ENCODE results near the gene ELMO3.

ELMO3 gene

DNA sequence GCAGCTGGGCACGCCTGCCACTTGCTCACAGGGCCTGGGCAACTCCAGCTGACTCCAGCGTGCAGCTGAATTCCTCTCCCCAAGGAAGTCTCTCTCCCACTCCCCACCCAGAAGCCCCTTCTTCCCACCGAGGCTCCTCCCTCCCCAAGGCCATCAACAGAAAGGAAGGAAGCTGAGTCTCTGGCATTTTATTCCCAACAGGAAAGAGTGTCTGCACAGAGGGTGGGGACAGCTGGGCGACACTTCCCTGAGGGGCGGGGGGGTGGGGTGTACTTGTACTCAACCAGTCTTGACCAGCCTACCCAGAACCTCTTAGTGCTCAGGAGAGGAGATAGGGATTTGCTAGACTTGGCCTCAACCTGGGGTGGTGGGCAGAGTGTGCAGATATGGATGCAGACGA, 8.9 kb upstream of the ELMO3 start, which contains the start of gene EXOC3L1:
Gene EXOC3L1, minus strand, starts transcription at position 96 of the 400 bp plus-strand sequence. CDS start 460 bp downstream, outside the sequence.
- H3K9ac ChIP-seq (ENCODE audit: low read depth in 1 of 2, low read length in 2 of 2), result no peak within 1 kb of the TSS
- H3K4me3 ChIP-seq (ENCODE audit: low read length in 2 of 2), result no peak within 1 kb of the TSS
- no peak within 1 kb of the TSS for H3K27ac ChIP-seq (ENCODE audit: low read depth in 2 of 2, low read length in 2 of 2)
- H3K36me3 ChIP-seq (ENCODE audit: control insufficient read depth in 2 of 2, insufficient read depth in 2 of 2, low read length in 2 of 2), result peaks cover 9 to 17% of the 10 kb centered on the region in 2 donors
- H3K9me3 ChIP-seq (ENCODE audit: control insufficient read depth in 2 of 2, low read length in 2 of 2), result no peaks in the 10 kb centered on the region
- H3K4me1 ChIP-seq (ENCODE audit: control insufficient read depth in 2 of 2, insufficient read depth in 2 of 2, low read length in 2 of 2), result peaks cover 34 to 35% of the 10 kb centered on the region in 2 donors
- H3K27me3 ChIP-seq (ENCODE audit: control insufficient read depth in 2 of 2, insufficient read depth in 2 of 2, low read length in 2 of 2), result peaks cover 0 to 2% of the 10 kb centered on the region in 2 donors

DNA sequence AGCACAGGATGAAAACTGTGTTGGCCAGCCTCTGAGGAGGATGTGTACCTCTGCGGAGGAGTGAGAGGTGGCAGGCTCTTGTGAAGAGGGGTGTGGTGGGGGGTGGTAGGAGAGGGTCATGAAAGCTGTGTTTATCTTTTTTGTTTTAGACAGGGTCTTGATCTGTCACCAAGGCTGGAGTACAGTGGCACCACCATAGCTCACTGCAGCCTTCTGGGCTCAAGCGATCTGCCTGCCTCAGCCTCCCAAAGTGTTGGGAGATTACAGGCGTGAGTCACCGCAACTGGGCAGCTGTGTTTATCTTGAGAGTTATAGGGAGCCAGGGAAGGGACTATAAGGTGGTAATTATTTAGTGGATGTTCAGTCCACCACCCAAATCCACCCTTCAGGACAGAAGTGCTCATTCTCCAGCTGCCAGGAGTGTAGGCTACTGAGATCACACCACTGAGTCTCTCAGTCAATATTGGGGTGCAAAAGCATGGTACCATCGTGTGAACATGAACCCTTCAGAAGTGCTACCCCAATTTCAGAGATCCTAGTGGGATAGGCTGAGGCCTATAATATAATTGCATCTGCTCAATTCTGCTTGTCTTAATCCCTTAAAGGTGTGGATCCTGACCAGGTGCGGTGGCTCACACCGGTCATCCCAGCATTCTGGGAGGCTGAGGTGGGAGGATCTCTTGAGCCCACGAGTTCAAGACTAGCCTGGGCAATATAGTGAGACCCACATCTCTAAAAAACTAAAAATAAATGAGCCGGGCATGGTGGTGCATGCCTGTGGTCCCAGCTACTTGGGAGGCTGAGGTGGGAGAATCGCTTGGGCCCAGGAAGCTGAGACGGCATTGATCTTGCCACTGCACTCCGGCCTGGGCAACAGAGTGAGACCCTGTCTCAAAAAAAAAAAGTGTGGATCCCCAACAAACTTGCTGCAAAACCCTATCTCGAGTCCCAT, 8.2 kb upstream of the ELMO3 start:
- H3K36me3 ChIP-seq (ENCODE audit: control insufficient read depth in 2 of 2, insufficient read depth in 2 of 2, low read length in 2 of 2), result peaks cover 16 to 23% of the 10 kb centered on the region in 2 donors
- H3K9ac ChIP-seq (ENCODE audit: low read depth in 1 of 2, low read length in 2 of 2), result no peak overlapping the region
- H3K4me1 ChIP-seq (ENCODE audit: control insufficient read depth in 2 of 2, insufficient read depth in 2 of 2, low read length in 2 of 2), result peaks cover 28% of the 10 kb centered on the region in 2 donors
- no peaks in the 10 kb centered on the region for H3K9me3 ChIP-seq (ENCODE audit: control insufficient read depth in 2 of 2, low read length in 2 of 2)
- no peak overlapping the region for H3K4me3 ChIP-seq (ENCODE audit: low read length in 2 of 2)
- H3K27me3 ChIP-seq (ENCODE audit: control insufficient read depth in 2 of 2, insufficient read depth in 2 of 2, low read length in 2 of 2), result peaks cover 0 to 2% of the 10 kb centered on the region in 2 donors
- no peak overlapping the region for H3K27ac ChIP-seq (ENCODE audit: low read depth in 2 of 2, low read length in 2 of 2)

DNA sequence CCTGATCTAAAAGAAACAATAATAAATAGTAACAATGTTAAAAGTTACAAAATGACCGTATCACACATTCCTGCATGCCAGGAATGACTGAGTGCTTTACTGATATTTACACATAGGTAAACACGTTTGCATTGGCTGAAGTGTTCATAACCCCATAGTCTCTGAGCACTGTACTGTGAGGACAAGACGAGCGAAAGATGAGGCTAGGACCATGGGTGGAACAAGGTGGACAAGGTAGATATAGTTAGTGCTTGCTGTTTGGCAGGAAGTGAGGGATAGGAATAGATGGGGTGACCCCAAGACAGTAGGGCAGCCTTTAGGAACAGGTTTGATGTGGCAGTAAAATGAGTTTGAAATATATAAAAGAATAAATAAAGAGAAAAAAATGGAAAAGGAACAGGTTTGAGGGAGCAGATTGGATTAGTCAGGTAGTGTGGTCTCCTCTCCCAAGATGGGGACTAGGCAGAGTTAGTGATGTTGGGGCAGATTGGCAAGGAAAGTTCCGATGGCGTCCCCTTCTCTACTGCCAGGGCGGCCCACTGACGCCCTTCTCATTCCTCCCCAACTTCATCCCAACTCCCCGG, 7.4 kb upstream of the ELMO3 start:
- peak overlapping the region; percentile 57 to 90 for H3K4me3 ChIP-seq (ENCODE audit: low read length in 2 of 2)
- H3K27ac ChIP-seq (ENCODE audit: low read depth in 2 of 2, low read length in 2 of 2), result no peak overlapping the region
- no peak overlapping the region for H3K9ac ChIP-seq (ENCODE audit: low read depth in 1 of 2, low read length in 2 of 2)
- H3K4me1 ChIP-seq (ENCODE audit: control insufficient read depth in 2 of 2, insufficient read depth in 2 of 2, low read length in 2 of 2), result peaks cover 26 to 28% of the 10 kb centered on the region in 2 donors
- peaks cover 24 to 30% of the 10 kb centered on the region in 2 donors for H3K36me3 ChIP-seq (ENCODE audit: control insufficient read depth in 2 of 2, insufficient read depth in 2 of 2, low read length in 2 of 2)
- H3K27me3 ChIP-seq (ENCODE audit: control insufficient read depth in 2 of 2, insufficient read depth in 2 of 2, low read length in 2 of 2), result no peaks in the 10 kb centered on the region
- no peaks in the 10 kb centered on the region for H3K9me3 ChIP-seq (ENCODE audit: control insufficient read depth in 2 of 2, low read length in 2 of 2)

DNA sequence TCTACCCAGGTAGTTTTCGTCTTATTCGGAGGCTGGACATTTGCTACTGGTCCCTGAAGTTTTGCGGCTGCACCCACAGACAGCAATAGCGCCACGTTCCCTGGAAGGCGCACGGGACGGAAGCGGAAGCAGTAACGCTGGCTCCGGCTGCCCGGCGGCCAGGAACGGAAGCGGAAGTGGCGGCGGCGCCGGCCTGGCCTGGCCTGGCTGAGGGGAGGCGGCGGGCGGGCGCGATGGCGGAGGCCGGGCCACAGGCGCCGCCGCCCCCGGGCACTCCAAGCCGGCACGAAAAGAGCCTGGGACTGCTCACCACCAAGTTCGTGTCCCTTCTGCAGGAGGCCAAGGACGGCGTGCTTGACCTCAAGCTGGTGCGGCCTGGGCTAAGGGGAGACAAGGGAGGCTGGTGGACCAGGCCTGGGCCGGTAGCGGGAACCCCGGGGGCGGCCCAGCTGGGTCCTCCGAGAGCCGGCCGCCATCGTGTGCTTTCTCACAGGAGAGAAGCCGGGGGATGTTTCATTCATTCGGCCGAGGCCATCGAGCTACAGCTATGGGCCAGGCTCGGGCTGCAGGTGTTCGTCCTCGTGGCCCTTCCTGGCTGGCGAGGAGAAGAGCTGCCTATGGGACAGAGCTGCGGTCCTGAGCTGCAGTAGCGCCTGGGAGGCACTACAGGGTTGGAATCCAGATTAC, 6.8 kb upstream of the ELMO3 start, which contains the start of gene E2F4:
Gene E2F4, plus strand, starts transcription at position 161 of the 687 bp plus-strand sequence. Its CDS starts 73 bp downstream, at position 234.
- Histone ChIP-seq H3K9ac (ENCODE audit: low read depth in 1 of 2, low read length in 2 of 2) (peak within 1 kb of the TSS; percentile 87 to 93), H3K36me3 (ENCODE audit: control insufficient read depth in 2 of 2, insufficient read depth in 2 of 2, low read length in 2 of 2) (peaks cover 30 to 37% of the 10 kb centered on the region in 2 donors), H3K4me1 (ENCODE audit: control insufficient read depth in 2 of 2, insufficient read depth in 2 of 2, low read length in 2 of 2) (peaks cover 26 to 28% of the 10 kb centered on the region in 2 donors), H3K27me3 (ENCODE audit: control insufficient read depth in 2 of 2, insufficient read depth in 2 of 2, low read length in 2 of 2) (no peaks in the 10 kb centered on the region), H3K9me3 (ENCODE audit: control insufficient read depth in 2 of 2, low read length in 2 of 2) (no peaks in the 10 kb centered on the region), H3K4me3 (ENCODE audit: low read length in 2 of 2) (peak within 1 kb of the TSS; percentile 90 to 97), H3K27ac (ENCODE audit: low read depth in 2 of 2, low read length in 2 of 2) (peak within 1 kb of the TSS; percentile 37 to 67)

DNA sequence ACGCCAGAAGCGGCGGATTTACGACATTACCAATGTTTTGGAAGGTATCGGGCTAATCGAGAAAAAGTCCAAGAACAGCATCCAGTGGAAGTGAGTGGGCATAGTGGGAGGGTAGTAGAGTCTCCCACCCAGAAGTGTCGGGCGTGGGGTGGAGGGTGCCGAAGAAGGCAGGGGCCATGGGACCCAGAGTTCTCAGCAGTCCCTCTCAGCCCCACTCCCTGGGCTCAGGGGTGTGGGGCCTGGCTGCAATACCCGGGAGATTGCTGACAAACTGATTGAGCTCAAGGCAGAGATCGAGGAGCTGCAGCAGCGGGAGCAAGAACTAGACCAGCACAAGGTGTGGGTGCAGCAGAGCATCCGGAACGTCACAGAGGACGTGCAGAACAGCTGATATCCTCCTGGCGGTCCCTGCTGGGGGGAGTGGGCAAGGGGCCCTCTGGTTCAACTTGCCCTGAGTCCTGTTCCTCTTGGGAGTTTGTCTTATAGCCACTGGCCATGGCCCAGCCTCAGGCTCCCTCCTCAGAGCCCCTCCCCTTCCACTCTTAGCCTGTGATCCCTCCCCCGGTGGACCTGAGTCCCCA, 6.1 kb upstream of the ELMO3 start:
- peaks cover 31 to 32% of the 10 kb centered on the region in 2 donors for H3K4me1 ChIP-seq (ENCODE audit: control insufficient read depth in 2 of 2, insufficient read depth in 2 of 2, low read length in 2 of 2)
- no peak overlapping the region for H3K27ac ChIP-seq (ENCODE audit: low read depth in 2 of 2, low read length in 2 of 2)
- peak overlapping the region; percentile 90 to 97 for H3K4me3 ChIP-seq (ENCODE audit: low read length in 2 of 2)

DNA sequence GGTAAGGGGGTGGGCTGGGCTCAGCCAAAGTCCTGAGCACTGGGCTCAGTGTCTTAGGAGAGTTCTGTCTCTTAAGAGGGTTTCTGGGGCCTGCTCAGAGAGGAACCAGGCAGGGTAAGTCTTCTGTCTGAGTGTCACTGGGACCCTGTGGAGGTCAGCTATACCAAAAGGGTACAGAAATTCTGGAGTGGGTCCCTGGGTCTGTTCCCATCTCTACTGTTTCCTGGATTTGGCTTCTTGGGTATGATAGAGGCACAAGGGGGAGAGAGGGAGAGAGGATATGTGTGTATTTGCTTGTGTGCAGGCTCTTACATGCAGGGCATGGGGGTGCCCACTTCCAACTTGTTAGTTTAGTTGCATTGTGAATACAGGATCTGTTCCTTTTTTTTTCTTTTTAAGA, 5.4 kb upstream of the ELMO3 start:
- H3K4me1 ChIP-seq (ENCODE audit: control insufficient read depth in 2 of 2, insufficient read depth in 2 of 2, low read length in 2 of 2), result peaks cover 38 to 39% of the 10 kb centered on the region in 2 donors
- H3K4me3 ChIP-seq (ENCODE audit: low read length in 2 of 2), result peak overlapping the region in 1 of 2 donors; percentile 97
- H3K27me3 ChIP-seq (ENCODE audit: control insufficient read depth in 2 of 2, insufficient read depth in 2 of 2, low read length in 2 of 2), result no peaks in the 10 kb centered on the region
- peaks cover 40 to 49% of the 10 kb centered on the region in 2 donors for H3K36me3 ChIP-seq (ENCODE audit: control insufficient read depth in 2 of 2, insufficient read depth in 2 of 2, low read length in 2 of 2)
- no peaks in the 10 kb centered on the region for H3K9me3 ChIP-seq (ENCODE audit: control insufficient read depth in 2 of 2, low read length in 2 of 2)
- no peak overlapping the region for H3K27ac ChIP-seq (ENCODE audit: low read depth in 2 of 2, low read length in 2 of 2)
- H3K9ac ChIP-seq (ENCODE audit: low read depth in 1 of 2, low read length in 2 of 2), result peak overlapping the region; percentile 87 to 93

More for the DNA sequence above, 6.1 kb upstream of the ELMO3 start:
- H3K36me3 ChIP-seq (ENCODE audit: control insufficient read depth in 2 of 2, insufficient read depth in 2 of 2, low read length in 2 of 2), result peaks cover 37 to 44% of the 10 kb centered on the region in 2 donors
- no peaks in the 10 kb centered on the region for H3K9me3 ChIP-seq (ENCODE audit: control insufficient read depth in 2 of 2, low read length in 2 of 2)
- H3K27me3 ChIP-seq (ENCODE audit: control insufficient read depth in 2 of 2, insufficient read depth in 2 of 2, low read length in 2 of 2), result no peaks in the 10 kb centered on the region
- peak overlapping the region; percentile 87 to 93 for H3K9ac ChIP-seq (ENCODE audit: low read depth in 1 of 2, low read length in 2 of 2)

DNA sequence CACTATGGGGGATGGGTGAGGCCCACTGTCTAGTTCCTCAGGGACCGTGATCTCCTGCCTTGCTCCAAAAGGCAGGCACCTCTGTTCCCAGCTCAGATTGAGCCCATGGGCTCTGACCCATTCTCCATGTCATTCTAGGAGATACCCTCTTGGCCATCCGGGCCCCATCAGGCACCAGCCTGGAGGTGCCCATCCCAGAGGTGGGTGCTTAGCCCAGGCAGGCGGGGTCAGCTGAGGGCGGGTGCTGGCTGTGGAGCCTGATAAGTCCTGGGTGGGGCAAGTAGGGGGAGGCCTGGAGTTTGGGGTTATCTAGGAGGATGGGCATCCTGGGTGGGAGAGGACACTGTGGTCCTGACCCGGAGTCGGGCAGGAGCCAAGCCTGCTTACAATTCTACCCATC, 4.7 kb upstream of the ELMO3 start:
- no peak overlapping the region for H3K4me3 ChIP-seq (ENCODE audit: low read length in 2 of 2)

DNA sequence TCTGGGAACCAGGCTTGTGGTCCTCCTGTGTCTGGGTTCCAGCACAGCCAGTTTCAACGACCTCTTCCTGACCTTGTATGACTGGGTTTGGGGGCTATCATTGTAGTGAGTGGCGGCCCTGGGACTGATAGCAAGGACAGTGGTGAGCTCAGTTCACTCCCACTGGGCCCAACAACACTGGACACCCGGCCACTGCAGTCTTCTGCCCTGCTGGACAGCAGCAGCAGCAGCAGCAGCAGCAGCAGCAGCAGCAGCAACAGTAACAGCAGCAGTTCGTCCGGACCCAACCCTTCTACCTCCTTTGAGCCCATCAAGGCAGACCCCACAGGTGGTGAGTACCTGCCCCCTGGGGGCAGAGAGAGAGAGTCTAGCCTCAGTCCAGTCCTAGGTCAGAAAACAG, 3.3 kb upstream of the ELMO3 start:
- Histone ChIP-seq H3K36me3 (ENCODE audit: control insufficient read depth in 2 of 2, insufficient read depth in 2 of 2, low read length in 2 of 2) (peaks cover 40 to 51% of the 10 kb centered on the region in 2 donors), H3K27me3 (ENCODE audit: control insufficient read depth in 2 of 2, insufficient read depth in 2 of 2, low read length in 2 of 2) (no peaks in the 10 kb centered on the region), H3K9ac (ENCODE audit: low read depth in 1 of 2, low read length in 2 of 2) (no peak overlapping the region), H3K9me3 (ENCODE audit: control insufficient read depth in 2 of 2, low read length in 2 of 2) (no peaks in the 10 kb centered on the region), H3K27ac (ENCODE audit: low read depth in 2 of 2, low read length in 2 of 2) (no peak overlapping the region), H3K4me3 (ENCODE audit: low read length in 2 of 2) (no peak overlapping the region), H3K4me1 (ENCODE audit: control insufficient read depth in 2 of 2, insufficient read depth in 2 of 2, low read length in 2 of 2) (peaks cover 38 to 40% of the 10 kb centered on the region in 2 donors)

More for the DNA sequence above, 4.7 kb upstream of the ELMO3 start:
- Histone ChIP-seq H3K27ac (ENCODE audit: low read depth in 2 of 2, low read length in 2 of 2) (no peak overlapping the region), H3K9ac (ENCODE audit: low read depth in 1 of 2, low read length in 2 of 2) (no peak overlapping the region), H3K4me1 (ENCODE audit: control insufficient read depth in 2 of 2, insufficient read depth in 2 of 2, low read length in 2 of 2) (peaks cover 40 to 42% of the 10 kb centered on the region in 2 donors), H3K9me3 (ENCODE audit: control insufficient read depth in 2 of 2, low read length in 2 of 2) (no peaks in the 10 kb centered on the region), H3K27me3 (ENCODE audit: control insufficient read depth in 2 of 2, insufficient read depth in 2 of 2, low read length in 2 of 2) (no peaks in the 10 kb centered on the region), H3K36me3 (ENCODE audit: control insufficient read depth in 2 of 2, insufficient read depth in 2 of 2, low read length in 2 of 2) (peaks cover 40 to 49% of the 10 kb centered on the region in 2 donors)

DNA sequence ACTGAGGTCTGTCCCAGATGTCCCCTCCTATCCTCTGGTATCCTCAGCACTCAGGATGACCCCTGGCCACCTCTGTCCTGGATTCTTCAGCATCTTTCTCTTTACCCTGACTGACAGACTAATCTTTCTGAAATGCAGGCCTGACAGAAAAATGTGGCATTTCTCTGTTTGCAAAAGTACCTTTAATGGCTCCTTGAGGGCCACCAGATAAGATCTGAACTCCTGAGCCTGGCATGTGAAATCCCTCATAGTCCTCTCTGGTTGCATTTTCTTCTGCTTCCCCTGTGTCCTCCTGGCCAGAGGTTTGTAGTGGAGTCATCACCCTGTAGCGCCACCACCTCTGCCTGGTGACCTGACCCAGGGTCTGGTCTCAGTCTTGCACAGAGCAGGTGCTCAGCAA, 2.0 kb upstream of the ELMO3 start:
- Histone ChIP-seq H3K9me3 (ENCODE audit: control insufficient read depth in 2 of 2, low read length in 2 of 2) (no peaks in the 10 kb centered on the region), H3K4me3 (ENCODE audit: low read length in 2 of 2) (no peak overlapping the region), H3K4me1 (ENCODE audit: control insufficient read depth in 2 of 2, insufficient read depth in 2 of 2, low read length in 2 of 2) (peaks cover 30 to 34% of the 10 kb centered on the region in 2 donors), H3K27me3 (ENCODE audit: control insufficient read depth in 2 of 2, insufficient read depth in 2 of 2, low read length in 2 of 2) (no peaks in the 10 kb centered on the region), H3K9ac (ENCODE audit: low read depth in 1 of 2, low read length in 2 of 2) (no peak overlapping the region), H3K36me3 (ENCODE audit: control insufficient read depth in 2 of 2, insufficient read depth in 2 of 2, low read length in 2 of 2) (peaks cover 48 to 59% of the 10 kb centered on the region in 2 donors), H3K27ac (ENCODE audit: low read depth in 2 of 2, low read length in 2 of 2) (no peak overlapping the region)
